ENCODE data around the gene C13orf46. TPM values are rescaled to one million over a fixed set of nuclear protein-coding genes. Genes with fewer than 3 reads are reported as not detected.
"Not testable (repeated sequence)": the region's sequence is repeated elsewhere in the genome, so short reads cannot be mapped to it uniquely, and the experiment has no call there.

C13orf46 gene
- 0.05 and 0.10 TPM in 2 replicates for total RNA-seq (2014; rRNA removed; shearing (Covaris generic))

DNA sequence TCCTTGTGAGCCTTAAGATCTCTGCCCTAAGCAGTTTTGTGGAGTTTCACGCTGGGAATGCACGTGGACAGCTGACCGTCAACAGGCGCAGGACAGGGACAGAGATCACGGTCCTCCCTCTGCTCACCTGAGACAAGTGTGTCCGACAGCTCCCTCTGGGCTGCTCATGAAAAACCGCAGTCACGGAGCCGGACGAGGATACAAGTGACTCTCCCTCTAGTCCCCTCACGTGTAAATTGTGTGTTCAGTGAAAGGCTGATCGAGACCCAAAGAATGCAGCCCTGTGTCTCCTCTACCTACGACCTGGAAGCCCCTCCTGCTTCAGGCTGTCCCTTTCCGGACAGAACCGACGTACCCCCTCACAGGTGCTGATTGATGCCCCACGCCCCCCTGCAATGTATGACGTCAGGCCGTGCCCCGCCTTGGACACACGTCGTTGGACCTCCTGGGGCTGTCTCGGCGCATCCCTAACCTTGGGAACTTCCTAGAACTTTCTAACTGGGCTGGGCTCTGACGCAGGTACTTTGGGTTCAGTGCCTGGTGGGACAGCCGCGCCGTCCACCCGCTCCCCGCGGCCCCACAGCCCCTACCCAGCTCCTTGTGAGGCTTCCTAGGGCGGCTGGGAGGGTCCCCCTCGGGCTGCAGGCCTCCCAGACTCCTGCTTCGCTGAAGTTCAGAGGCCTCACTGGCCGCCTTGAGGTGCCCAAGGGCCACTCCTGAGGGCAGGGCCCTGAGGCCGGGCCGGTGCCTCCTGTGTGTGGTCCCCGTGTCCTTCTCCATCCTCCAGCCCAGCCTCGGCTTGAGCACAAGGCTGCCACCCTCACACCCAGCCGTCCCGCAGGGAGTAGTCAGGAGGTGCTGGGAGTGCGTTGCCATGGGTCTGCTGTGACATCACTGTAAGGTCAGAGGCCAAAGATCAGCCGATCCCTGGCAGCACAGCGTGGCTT lies at the start of gene C13orf46:
Gene C13orf46, minus strand, starts transcription at position 859 of the 947 bp plus-strand sequence. Its CDS starts 79 bp downstream, at position 780.
- DNase-seq (ENCODE audit: low read depth) = no peak

DNA sequence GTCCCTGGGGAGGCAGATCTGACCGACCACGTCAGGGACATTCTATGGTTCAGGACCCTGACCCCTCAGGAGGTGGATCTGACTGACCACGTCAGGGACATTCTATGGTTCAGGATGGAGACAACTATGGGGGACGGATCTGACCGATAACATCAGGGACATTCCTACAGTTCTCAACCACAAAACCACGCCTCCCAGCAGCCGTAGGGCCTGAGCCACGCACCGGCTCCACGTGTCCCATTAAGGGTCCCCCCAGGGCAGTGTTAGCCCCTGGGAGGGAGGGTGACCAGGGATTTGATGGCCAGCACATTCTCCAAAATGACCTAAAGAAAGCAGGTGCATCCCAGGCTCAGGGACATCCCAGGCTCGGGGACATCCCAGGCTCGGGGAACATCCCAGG lies 49.0 kb upstream of the C13orf46 start:
- DNase-seq (ENCODE audit: low read depth) = no peak

DNA sequence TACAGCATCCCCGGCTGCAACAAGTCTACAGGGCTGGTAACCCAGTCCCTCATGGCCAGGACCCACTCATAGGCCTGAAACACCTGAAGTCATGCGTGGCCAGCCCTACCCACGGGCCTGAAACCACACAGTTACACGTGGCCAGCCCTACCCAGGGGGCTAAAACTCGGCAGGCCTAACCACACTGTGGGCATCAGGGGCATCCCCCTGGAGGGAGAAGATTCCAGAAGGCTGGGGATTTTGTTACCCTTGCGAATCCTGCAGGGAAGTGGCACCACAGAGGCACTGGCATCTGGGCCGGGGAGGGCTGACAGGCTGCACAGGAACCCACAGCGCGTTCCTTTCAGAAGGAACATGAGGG lies 48.4 kb upstream of the C13orf46 start:
- no peak for DNase-seq (ENCODE audit: low read depth)

DNA sequence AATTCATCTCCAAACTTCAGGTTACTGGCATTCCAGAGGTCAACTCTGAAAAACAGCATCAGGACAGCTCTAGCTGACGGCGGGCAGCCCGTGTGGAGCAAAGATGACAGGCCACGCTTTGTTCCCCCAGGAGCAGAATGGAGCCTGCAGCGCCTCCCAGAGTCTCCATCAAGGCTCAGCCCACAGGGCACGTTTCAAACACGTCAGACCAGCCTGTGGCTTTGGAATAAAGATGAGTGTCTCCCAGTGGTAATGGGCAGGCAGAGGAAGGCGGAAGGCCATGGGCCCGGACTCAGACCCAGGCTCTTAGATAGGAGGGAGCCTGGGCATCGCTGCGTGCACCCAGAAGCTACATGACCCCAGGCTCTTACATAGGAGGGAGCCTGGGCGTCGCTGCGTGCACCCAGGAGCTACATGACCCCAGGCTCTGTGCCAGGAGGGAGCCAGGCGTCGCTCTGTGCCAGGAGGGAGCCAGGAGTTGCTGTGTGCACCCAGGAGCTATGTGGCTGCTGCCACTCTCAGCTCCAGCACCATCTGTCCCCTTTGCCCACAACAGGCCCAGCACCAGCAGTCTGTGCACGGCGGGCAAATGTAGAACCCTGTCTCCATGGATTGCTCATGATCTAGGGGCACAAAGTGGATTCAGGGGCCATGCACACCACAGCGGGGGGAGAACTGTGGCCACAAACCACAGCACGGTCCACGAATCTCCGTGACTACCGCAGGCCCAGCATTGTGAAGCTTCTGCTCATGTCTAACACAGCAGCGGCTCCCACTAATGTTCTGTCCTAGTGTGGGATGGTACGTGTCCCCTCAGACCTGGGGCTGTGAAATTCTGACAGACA lies 47.8 kb upstream of the C13orf46 start:
- no peak for DNase-seq (ENCODE audit: low read depth)

DNA sequence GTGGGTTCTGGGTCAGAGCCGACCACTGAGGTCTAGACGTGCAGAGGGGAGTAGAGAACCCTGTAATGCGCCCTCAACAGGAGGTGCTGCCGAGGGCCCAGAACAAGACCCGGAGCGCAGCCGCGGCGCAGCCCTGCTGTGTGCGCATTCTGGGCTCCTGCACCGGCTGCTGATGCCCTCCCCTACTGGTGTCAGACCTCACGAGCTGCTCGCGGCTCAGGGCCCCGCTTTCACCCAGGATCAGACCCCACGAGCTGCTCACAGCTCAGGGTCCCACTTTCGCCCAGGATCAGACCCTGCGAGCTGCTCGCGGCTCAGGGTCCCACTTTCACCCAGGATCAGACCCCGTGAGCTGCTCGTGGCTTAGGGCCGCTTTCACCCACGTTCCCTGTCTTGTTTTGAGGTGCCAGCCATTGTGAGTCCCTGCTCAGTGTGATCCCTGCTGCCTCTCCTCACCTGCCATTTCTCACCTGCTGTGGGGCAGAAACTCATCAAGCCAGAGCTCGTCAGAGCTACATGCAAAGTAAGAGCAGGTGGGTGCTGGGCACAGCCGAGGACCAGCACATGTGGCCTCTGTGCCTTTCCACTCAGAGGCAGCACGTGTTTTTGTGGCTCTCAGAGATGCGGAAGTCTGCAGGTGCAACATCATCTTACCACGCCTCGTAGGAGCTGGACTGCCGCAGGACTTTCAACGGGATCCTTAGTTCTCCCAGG lies 47.0 kb upstream of the C13orf46 start:
- no peak for DNase-seq (ENCODE audit: low read depth)

GRCh38 chr13:114020134-114020533 lies 46.3 kb upstream of the C13orf46 start:
- not testable (repeated sequence) for DNase-seq (ENCODE audit: low read depth)

- DNase-seq (ENCODE audit: low read depth) = no peak
These were observed 45.5 kb upstream of the C13orf46 start for GRCh38 chr13:114019367-114019766.

GRCh38 chr13:114018461-114019055 lies 44.7 kb upstream of the C13orf46 start:
- no peak for DNase-seq (ENCODE audit: low read depth)

DNA sequence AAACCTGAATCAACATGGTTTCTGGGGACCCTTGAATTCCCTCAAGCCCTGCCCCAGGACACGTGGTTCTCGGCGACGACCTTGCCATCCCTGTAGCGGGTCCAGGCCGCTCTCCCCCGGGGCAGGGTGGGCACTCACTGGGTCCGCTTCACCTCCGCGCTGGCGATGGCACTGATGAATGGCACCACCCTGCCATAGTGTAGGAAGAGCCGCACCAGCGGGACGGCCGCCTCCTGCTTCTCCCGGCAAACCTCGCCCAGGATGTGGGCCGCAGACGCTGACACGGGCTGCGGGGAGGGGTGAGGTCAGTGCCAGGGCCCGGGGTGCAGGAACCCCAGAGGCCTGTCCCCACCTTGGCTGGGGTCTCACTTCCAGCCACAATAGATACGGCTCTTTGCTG lies 44.1 kb upstream of the C13orf46 start:
- no peak for DNase-seq (ENCODE audit: low read depth)

GRCh38 chr13:114017028-114017630 lies 43.3 kb upstream of the C13orf46 start:
- DNase-seq (ENCODE audit: low read depth) = no peak

- no peak for DNase-seq (ENCODE audit: low read depth)
These were observed 42.6 kb upstream of the C13orf46 start for GRCh38 chr13:114016321-114017027.

GRCh38 chr13:114015969-114016295 lies 42.1 kb upstream of the C13orf46 start:
- DNase-seq (ENCODE audit: low read depth) = no peak

- no peak for DNase-seq (ENCODE audit: low read depth)
These were observed 41.5 kb upstream of the C13orf46 start for GRCh38 chr13:114015111-114015968.

DNA sequence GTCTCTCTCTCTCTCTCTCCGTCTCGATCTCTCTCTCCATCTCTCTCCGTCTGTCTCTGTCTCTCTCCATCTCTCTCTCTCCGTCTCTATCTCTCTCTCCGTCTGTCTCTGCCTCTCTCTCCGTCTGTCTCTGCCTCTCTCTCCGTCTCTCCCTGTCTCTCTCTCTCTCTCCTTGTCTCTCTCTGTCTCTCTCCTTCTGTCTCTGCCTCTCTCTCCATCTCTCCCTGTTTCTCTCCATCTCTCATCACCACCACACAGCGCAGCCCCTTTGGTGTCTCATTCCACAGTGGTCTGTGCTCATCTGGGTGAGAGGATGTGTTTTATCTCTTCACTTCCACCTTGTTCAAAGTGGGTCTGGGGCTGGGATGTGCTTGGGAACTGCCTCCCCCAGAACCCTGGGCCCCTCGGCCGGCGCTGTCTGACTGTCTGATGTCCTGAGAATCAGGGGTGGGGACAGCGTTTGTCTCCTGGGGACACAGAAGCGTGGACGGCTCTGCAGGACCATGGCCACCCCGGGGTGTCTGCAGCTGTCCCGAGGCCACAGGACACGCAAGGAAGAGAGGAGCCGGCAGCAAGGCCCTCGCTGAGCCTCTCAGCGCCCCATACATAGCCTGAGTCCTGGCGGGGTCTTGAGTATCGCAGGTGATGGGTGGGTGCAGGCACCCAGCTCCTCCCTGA lies 40.2 kb upstream of the C13orf46 start:
- DNase-seq (ENCODE audit: low read depth) = no peak

DNA sequence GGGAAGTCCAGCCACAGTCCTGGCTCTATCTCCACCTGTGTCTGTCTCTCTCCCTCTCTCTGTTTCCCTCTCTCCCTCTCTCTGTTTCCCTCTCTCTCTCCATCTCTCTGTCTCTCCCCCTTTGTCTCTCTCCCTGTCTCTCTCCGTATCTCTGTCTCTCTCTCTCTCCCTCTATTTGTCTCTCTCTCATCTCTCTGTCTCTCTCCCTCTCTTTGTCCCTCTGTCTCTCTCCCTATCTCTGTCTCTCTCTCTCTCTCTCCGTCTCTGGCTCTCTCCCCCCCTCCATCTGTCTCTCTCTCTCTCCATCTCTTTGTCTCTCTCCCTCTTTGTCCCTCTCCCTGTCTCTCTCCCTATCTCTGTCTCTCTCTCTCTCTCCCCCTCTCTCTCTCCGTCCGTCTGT lies 39.5 kb upstream of the C13orf46 start:
- DNase-seq (ENCODE audit: low read depth) = no peak

DNA sequence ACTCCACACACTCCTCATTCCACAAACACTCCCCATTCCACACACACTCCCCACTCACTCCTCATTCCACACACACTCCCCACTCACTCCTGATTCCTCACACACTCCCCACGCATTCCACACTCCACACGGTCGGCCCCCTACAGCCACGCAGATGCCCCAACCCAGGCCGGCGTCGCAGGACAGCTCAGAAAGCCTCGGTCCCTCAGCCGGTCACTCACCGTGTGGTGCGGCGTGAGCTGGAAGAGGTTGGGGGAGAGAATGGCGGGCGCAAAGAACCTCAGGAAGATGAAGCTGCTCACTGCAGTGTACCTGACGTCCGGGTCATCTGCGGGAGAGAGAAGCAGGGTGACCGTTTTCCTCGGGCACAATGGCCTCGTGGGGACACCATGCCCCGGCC lies 39.0 kb upstream of the C13orf46 start:
- no peak for DNase-seq (ENCODE audit: low read depth)

DNA sequence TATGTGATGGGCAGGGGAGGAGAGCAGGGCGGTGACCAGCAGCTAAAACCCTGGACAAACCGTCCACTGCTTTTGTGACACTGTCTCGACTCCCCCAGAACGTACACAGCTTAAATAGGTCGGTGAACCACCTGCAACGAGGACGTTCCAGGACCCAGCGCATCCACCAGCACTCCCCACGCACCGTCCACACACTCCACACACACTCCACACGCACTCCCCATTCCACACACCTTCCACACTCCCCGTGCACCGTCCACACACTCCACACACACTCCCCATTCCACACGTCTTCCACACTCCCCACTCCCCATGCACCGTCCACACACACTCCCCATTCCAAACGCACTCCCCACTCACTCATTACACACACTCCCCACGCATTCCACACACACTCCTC lies 38.3 kb upstream of the C13orf46 start:
- DNase-seq (ENCODE audit: low read depth) = no peak

DNA sequence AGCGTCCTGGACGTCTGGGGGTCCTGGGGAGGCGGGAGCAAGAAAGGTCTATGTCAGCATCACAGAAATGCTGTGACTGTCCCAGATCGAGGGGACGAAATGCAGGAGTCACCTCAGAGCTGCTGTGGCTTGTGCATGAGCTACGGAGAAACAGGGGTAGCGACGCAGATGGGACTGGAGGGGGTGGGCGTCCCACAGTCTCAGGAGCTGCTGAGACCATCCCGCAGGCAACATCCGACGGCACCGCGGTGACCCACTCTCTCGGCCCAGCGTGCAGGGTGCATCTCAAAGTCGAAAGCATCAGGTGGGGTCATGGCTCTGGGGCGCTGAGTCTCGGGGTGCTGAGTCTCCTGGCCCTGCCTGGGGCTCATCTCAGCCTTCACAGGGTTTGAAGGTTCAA lies 37.4 kb upstream of the C13orf46 start:
- DNase-seq (ENCODE audit: low read depth) = no peak

All from M059J (cell line).